ENCODE measurements around the gene CERK.

The CERK gene

GRCh38 chr22:46739094-46739870, 1.2 kb upstream of the CERK start:
- no peak for TF ChIP-seq CTCF (conservative IDR thresholded peaks at IDR 0.05)
- no peak overlapping the region for H3K27ac ChIP-seq

- H3K27ac ChIP-seq, result peak overlapping the region; percentile 47; the same call in 1 of the 2 replicates
- TF ChIP-seq CTCF (conservative IDR thresholded peaks at IDR 0.05), result no peak
Measured at GRCh38 chr22:46738647-46739093, 618 bp upstream of the CERK start.

GRCh38 chr22:46737105-46737975, 712 bp downstream of the CERK start:
- no peak for TF ChIP-seq CTCF (conservative IDR thresholded peaks at IDR 0.05)
- peak overlapping the region; percentile 47; the same call in 1 of the 2 replicates for H3K27ac ChIP-seq

- no peak for TF ChIP-seq CTCF (conservative IDR thresholded peaks at IDR 0.05)
- H3K27ac ChIP-seq, result no peak overlapping the region
Measured at GRCh38 chr22:46736705-46737104, 1.3 kb downstream of the CERK start.

GRCh38 chr22:46735747-46736608, 2.1 kb downstream of the CERK start:
- TF ChIP-seq CTCF (conservative IDR thresholded peaks at IDR 0.05), result no peak
- H3K27ac ChIP-seq, result peak overlapping the region; percentile 71

- no peak for TF ChIP-seq CTCF (conservative IDR thresholded peaks at IDR 0.05)
- H3K27ac ChIP-seq, result peak overlapping the region; percentile 71
Measured at GRCh38 chr22:46734830-46735453, 3.1 kb downstream of the CERK start.

GRCh38 chr22:46734213-46734722, 3.8 kb downstream of the CERK start:
- H3K27ac ChIP-seq, result peak overlapping the region; percentile 71
